GM21390 (cell line): Measurements from ENCODE around the gene CALR3.
A peak's percentile ranks its signal among the peaks of the same experiment; 100 is the strongest.
"Not testable (repeated sequence)": the region's sequence is repeated elsewhere in the genome, so short reads cannot be mapped to it uniquely, and the experiment has no call there.

ENCODE experiments used
- ATAC-seq: cut with Tn5 transposase; IDR thresholded peaks from one replicate; pipeline ENCODE4 v1.9.1; 2021; ENCODE audit not compliant: unreplicated experiment

The CALR3 gene

DNA sequence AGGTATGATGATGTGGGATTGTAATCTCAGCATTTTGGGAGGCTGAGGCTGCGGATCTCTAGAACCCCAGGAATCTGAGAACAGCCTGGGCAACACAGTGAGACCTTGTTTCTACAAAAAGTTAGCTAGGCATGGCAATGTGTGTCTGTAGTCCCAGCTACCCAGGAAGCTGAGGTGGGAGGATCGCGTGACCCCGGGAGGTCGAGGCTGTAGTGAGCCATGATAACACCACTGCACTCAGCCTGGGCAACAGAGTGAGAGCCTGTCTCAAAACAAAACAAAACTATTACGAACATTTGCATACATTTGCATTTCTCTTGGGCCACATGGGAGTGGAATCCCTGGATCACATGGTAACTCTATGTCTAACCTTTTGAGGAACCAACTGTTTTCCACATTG, 1.9 kb upstream of the CALR3 start:
- ATAC-seq, result no peak

GRCh38 chr19:16497042-16497441, 1.1 kb upstream of the CALR3 start:
- no peak for ATAC-seq

GRCh38 chr19:16496613-16496983, 631 bp upstream of the CALR3 start:
- ATAC-seq, result no peak

- not testable (repeated sequence) for ATAC-seq
These were observed 9.5 kb downstream of the CALR3 start for GRCh38 chr19:16486476-16486875.

GRCh38 chr19:16482745-16483144, 13.2 kb downstream of the CALR3 start:
- ATAC-seq, result no peak

- no peak for ATAC-seq
These were observed 18.7 kb downstream of the CALR3 start for GRCh38 chr19:16477311-16477710.

DNA sequence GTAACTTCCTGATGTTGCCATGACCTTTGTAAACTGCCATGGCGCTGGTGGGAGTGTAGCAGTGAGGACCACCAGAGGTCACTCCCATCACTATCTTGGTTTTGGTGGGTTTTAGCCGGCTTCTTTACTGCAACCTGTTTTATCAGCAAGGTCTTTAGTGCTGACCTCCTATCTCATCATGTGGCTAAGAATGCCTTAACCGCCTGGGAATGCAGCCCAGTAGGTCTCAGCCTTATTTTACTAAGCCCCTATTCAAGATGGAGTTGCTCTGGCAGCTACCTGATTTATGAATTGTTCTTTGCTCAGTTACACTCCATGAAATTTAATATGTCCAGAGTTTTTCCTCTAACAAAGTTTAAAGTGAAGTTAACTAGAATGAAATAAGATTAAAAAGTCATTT, 19.6 kb downstream of the CALR3 start:
- ATAC-seq, result no peak

DNA sequence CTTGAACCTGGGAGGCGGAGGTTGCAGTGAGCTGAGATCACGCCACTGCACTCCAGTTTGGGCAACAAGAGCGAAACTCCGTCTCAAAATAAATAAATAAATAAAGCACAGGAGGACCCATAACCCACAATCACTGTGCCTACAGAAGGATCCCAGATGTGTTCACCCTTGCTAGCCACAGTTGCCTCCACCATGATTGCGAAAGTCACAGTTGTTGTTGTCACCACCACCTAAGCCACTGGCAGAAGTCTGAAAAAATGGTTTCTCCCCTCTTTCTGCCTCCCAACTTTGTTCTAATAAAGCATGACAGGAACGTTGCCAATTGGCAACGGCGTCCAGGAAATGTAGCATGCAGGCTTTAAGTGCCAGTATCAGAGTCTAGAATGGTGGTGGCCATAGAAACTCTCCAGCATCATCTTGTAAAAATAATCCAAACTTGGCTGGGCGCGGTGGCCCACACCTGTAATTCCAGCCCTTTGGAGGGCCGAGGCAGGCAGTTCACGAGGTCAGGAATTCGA, 22.0 kb downstream of the CALR3 start:
- ATAC-seq, result no peak

DNA sequence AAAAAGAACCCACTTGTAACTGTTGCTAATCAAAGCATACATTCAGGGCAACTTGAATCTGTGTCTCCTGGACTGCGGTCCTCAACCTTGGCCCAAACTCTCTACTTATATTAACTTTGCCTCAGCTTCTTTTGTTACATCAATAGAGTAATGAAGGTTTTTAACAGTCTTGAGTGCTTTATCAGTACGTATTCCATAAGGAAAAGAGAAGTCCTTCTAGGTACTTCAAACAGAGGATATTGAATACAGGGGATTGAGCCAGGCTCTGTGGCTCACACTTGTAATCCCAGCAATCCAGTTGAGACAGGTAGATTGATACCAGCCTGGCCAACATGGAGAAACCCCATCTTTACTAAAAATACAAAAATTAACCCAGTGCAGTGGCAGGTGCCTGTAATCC, 23.0 kb downstream of the CALR3 start:
- no peak for ATAC-seq

GRCh38 chr19:16472559-16472899, 23.4 kb downstream of the CALR3 start:
- not testable (repeated sequence) for ATAC-seq

GRCh38 chr19:16470911-16471811, 24.8 kb downstream of the CALR3 start:
- peak; percentile 25 for ATAC-seq

GRCh38 chr19:16470541-16470910, 25.4 kb downstream of the CALR3 start:
- ATAC-seq, result no peak

- no peak for ATAC-seq
These were observed 28.4 kb downstream of the CALR3 start for GRCh38 chr19:16467581-16467980.

GRCh38 chr19:16466802-16467427, 29.1 kb downstream of the CALR3 start:
- not testable (repeated sequence) for ATAC-seq

- ATAC-seq, result no peak
These were observed 30.7 kb downstream of the CALR3 start for GRCh38 chr19:16465239-16465638.

DNA sequence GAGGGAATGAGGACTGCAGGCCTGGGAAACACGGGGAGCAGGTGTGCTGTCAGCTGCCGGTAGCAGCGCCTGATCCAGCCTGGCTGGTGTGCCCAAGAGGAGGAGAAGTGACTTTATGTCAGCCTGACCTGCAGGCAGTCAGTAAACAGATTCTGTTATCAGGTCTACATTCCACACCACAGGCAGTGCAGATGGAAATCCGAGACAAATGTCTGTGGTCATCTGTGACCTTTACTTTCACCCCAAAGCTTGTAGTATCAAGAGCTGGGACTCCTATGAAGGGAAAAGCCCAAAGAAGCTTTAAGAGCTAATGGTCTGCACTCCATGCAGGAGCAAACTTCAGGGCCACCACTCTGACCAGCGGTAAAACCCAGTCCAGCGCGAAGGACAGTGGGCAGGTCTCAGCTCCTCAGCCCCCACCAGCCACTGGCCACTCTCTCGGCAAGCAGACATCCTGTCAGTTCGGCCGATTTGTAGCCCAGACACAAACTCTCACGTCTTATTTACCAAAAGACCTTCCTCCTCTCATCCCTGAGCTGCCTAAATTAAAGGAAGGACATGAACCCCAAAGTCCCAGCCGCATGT, 31.9 kb downstream of the CALR3 start:
- ATAC-seq, result no peak

- no peak for ATAC-seq
These were observed 32.5 kb downstream of the CALR3 start for GRCh38 chr19:16463341-16463990.

GRCh38 chr19:16462757-16463250, 33.2 kb downstream of the CALR3 start:
- ATAC-seq, result no peak

DNA sequence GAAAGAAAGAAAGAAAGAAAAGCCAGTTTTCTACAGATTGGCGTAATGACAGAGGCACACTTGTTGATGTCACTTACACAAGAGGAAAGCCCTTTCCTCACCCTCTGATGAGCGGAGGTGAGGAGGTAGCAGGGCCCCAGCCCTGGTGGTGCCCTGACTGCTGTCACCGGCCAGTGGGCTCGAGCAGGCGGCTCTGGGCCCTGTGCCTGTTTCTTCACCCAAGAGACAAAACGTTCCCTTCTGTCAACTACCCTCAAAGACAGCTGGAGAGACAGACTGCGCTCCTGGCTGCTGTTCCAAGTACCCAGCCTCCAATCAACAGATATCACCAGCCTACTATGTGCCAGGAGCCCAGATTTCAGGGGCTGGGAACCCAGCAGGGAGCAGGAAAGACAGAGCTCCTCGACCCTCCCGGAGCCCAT, 34.3 kb downstream of the CALR3 start:
- no peak for ATAC-seq

DNA sequence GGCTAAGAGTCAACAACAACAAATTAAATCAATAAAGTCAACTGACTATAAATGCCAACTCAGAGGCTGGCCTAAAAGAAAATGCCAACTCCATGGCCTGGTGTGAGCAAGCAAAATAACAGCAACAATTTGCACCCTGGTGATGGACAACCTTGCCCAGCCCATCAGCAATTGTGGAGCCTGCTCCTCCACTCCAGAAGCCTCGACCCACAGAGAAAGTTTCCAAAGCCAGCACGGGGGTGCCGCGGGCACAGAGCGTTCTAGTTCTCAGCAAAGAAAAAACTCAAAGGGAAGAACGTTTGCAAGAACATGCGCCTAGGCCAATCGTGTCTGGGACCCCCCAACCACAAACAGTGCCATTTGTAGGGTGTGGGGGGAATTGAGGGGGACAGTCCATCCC, 35.5 kb downstream of the CALR3 start:
- ATAC-seq, result no peak

- ATAC-seq, result no peak
These were observed 36.3 kb downstream of the CALR3 start for GRCh38 chr19:16459680-16460079.
